Stimulated activated CD8-positive, alpha-beta memory T cell treated with anti-CD3 and anti-CD28 coated beads, Interleukin-12 subunit alpha, Interleukin-12 subunit beta, amount 100 ng/mL, for 24 hours (primary cell): ENCODE data around the gene CCNYL1.
"Not testable (repeated sequence)": the region's sequence is repeated elsewhere in the genome, so short reads cannot be mapped to it uniquely, and the experiment has no call there.

Experiments used
- DNase-seq: peaks from one replicate; pipeline ENCODE4 v3.0.0-alpha.2; 2020; ENCODE audit errors: extremely low read depth

CCNYL1 gene

GRCh38 chr2:207734636-207735512 lies 23.4 kb downstream of the CCNYL1 start:
- DNase-seq: no peak

DNA sequence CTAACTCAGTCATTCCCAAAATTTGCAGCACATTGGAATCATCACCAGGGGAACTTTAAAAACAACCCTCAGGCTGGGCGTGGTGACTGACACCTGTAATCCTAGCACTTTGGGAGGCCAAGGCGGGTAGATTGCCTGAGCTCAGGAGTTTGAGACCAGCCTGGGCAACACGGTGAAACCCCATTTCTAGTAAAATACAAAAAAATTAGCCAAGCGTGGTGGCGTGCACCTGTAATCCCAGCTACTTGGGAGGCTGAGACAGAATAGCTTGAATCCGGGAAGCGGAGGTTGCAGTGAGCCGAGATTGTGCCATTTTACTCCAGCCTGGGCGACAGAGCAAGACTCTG lies 24.0 kb downstream of the CCNYL1 start:
- DNase-seq: not testable (repeated sequence)

DNA sequence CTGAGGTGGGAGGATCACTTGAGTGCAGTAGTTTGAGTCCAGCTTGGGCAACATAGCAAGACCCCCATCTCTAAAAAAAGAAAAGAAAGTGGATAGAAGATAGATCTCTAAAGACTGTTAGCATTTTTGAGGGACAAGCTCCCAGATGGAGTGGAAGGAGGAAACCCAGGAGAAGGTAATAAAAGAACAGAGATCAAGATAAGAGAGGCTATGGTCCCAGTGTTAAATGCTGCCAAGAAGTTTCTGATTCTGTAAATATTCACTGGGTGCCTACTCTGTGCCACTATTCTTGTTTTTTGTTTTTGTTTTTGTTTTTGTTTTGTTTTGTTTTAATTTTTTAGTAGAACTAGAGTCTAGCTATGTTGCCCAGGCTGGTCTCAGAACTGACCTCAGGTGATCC lies 32.1 kb downstream of the CCNYL1 start:
- no peak for DNase-seq

DNA sequence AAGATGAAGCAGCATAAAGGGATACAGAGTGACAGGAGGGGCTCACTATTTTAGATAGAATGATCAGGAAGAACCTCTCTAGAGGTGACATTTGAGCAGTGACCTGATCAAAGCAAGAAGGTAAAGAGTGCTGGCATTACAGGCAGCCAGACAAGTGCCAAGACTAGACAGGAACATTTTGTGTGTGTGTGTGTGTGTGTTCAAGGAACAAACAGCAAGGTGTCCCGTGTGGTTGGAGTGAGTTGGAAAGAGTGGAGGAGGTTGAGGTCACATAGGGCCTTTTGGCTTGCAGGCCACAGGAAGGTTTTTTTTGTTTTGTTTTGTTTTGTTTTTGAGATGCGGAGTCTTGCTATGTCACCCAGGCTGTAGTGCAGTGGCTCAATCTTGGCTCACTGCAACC lies 32.6 kb downstream of the CCNYL1 start:
- no peak for DNase-seq

DNA sequence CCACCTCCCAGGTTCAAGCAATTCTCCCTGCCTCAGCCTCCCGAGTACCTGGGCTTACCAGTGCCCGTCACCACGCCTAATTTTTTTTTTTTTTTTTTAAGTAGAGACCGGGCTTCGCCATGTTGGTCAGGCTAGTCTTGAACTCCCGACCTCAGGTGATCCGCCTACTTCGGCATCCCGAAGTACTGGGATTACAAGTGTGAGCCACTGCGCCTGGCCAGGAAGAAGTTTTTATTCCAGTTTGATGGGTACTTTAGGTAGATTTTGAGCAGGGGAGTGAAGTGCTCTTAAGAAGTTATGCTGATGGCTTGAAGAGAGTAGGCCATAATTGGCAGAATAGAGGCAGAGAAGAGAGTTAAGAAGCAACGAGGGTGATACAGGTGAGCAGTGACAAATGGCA lies 33.0 kb downstream of the CCNYL1 start:
- DNase-seq: no peak

GRCh38 chr2:207746131-207746530 lies 34.7 kb downstream of the CCNYL1 start:
- no peak for DNase-seq

DNA sequence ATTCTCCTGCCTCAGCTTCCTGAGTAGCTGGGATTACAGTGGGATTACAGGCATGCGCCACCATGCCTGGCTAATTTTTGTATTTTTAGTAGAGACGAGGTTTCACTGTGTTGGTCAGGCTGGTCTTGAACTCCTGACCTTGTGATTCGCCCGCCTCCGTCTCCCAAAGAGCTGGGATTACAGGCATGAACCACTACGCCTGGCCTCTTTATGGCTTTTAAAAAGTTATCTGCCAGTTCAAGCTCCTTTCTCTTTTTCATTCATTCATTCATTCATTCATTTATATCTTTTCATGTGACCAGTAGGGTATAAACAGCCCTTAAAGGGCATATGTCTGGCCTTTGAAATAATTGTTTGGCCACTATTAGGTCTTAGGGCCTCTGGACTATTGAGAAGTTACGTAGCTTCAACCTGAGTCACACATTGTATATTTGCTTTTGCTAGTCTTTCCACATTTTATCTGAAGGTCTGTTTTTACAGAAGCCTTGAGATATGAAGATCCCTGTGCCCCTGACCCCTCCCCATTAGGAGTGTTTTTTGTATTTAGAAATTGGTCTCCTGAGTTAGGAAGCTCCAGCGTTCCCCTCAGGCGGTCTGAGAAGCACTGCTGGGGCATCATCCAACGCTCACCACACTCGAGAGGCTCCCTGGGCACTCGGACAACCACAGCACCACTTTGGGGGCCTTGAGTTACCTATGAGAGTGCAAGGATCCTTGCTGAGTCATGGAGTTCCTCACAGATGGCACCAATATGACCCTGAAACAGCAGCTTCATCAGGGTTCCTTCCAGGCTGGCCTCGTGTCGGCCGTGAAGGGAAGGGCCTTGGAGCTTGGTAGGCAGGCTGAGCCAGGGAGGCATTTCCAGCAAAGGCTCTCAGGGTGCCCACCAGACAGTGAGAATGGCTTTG lies 36.5 kb downstream of the CCNYL1 start:
- DNase-seq: no peak

GRCh38 chr2:207748993-207749392 lies 37.6 kb downstream of the CCNYL1 start:
- DNase-seq: no peak

GRCh38 chr2:207749873-207750272 lies 38.4 kb downstream of the CCNYL1 start:
- no peak for DNase-seq

DNA sequence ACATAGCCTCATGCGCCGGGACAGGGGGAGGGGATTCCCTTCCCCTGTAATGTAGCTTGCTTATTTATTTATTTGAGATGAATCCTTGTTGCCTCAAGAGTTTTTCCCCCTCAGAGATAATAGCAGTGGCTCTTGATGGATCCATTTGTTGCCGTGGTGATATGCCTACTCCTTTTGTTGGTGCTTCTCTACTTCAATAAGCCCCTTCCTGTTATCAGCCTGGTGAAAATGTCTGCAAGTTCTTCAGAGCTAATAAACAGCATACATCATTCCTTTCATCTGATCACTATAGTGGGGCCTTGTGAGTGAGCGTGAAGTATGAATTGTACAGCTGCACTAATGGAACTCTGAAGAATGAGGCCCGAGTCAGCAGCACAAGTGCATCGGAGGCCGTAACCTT lies 38.9 kb downstream of the CCNYL1 start:
- DNase-seq: no peak

- no peak for DNase-seq
Observed at GRCh38 chr2:207750876-207751275, 39.4 kb downstream of the CCNYL1 start.

DNA sequence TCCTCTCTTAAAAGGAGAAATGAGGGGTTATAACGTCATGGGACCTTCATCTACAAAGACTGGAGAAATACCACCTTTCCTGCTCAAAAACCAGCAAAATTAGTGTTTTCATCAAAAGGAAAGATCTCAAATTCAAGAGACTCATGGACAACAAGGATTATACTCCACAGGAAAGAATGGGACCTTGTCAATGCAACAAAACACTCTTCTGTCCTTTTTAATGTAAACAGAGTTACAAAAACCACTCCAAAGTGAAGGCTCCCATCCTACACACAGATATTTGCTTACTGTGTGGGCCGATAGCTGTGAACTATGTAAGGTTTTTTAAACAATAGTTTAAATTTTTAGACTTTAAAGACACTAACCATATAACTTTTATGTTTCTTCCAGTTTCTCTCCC lies 42.2 kb downstream of the CCNYL1 start:
- not testable (repeated sequence) for DNase-seq

GRCh38 chr2:207754498-207755383 lies 43.3 kb downstream of the CCNYL1 start:
- no peak for DNase-seq

GRCh38 chr2:207758025-207758424 lies 46.6 kb downstream of the CCNYL1 start:
- no peak for DNase-seq

DNA sequence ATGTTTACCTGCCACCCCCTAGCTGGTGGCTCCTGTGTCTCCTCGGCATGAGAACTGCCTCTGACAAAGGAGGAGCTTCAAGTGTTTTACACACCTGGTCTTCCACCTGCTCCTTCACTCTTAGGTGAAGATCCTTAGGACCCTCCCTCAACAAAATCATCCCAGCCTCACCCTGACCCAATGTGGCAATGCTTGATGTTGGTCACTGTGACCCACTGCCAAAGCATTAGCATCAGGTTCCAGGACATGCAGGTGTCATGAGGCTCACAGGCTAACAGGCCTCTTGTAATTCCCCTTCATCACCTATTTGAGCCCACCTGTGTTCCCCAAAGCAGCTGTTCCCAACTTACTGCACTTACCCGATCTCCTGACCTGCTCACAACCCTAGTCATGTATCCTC lies 48.5 kb downstream of the CCNYL1 start:
- no peak for DNase-seq

- no peak for DNase-seq
Observed at GRCh38 chr2:207760453-207760852, 49.0 kb downstream of the CCNYL1 start.

DNA sequence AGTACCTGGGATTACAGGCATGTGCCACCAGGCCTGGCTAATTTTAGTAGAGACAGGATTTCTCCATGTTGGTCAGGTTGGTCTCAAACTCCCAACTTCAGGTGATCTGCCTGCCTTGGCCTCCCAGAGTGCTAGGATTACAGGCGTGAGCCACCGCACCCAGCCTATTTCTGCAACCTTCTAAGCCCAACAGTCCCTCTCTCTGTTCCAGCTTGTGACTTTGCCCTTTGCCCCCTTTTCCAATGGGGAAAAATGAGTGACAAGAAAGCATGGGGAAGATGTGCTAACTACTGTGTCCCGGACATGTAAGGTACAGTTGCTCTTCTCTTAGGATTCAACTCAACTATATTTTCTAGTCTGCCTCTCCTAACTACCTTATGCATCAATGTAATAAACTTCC lies 50.0 kb downstream of the CCNYL1 start:
- not testable (repeated sequence) for DNase-seq

DNA sequence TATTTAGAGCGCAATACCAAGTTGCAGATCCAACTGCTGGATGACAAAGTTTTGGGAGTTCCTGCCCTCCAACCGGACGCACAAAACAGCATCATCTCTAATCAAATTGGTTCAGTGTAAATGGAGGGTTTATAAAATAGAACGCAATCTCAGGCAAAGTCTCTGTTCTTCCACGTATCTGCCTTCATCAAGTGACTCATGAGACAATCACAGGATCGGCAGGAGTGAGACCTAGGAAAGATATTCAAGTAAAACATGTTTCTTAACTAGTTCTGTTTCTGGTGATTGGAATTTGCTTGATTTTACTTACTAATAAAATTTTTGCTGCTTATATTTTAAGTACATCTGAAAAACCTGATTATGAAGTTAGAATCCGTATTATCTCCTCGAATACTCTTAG lies 50.7 kb downstream of the CCNYL1 start:
- no peak for DNase-seq

- DNase-seq: no peak
Observed at GRCh38 chr2:207763303-207763917, 52.0 kb downstream of the CCNYL1 start.

DNA sequence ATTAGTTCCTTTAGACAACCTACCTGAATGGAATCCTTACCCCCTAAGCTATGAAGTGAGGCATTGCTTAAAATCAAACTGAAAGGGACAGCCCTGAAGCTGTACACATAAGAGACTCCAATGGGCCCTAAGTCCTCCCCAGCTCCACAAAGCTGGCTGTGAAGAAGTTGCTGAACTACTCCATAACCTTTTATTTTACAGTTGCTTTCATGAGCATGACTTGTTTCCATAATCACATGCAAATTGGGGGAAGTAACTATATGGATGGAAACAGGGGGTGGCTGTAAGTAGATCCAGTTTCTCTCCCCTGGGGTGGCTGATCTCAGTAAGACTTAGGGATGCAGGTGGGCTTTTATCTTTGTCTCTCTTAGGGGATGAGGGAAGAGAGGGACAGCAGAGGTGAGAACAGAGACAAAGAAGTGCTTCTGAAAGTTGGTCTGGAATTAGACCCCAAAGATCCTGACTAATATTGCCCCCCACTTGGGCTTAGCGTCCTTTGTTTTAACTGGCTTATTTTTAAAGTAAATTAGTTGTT lies 52.7 kb downstream of the CCNYL1 start:
- DNase-seq: no peak

DNA sequence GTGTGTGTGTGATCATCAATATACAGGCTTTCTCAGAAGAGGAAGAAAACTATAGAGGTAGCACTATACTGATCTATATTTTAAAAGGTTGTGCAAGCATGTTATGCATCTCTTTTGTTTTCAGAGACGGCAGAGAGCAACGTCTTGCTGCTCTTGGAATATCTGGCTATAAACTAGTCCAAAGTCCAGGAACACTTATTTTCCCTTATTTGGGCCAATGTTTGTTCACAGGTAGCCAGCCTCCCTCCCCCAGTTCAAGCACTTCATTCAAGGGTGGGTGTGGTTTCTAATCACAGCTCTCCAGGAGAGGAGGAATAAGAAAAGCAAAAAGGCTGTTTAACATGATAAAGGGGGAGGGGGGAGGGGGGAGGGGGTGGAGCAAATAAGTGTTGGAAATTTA lies 54.1 kb downstream of the CCNYL1 start:
- no peak for DNase-seq
